Ascending aorta (tissue), 2 donors: ENCODE data around the gene KLHL24. TPM values are rescaled to one million over a fixed set of nuclear protein-coding genes. Genes with fewer than 3 reads are reported as not detected.
A peak's percentile ranks its signal among the peaks of the same experiment; 100 is the strongest.

Experiments used
- DNase-seq, 2 donors: peaks; one replicate each; pipeline ENCODE4 v3.0.0-alpha.2; 2019; ENCODE audit warnings: low spot score in 2 of 2
- H3K27ac ChIP-seq, 2 donors: fragments of 200-600 bp; sonication (generic); one replicate each; pipeline ENCODE4 v1.5.1; 2016 to 2017; ENCODE audit warnings: mild to moderate bottlenecking in 1 of 2
- H3K27me3 ChIP-seq: fragments of 200-600 bp; sonication (generic); one replicate; pipeline ENCODE4 v1.5.1; 2017
- H3K36me3 ChIP-seq, 2 donors: fragments of 200-600 bp; sonication (generic); one replicate each; pipeline ENCODE4 v1.5.1; 2016
- H3K4me1 ChIP-seq, 2 donors: fragments of 200-600 bp; sonication (generic); one replicate each; pipeline ENCODE4 v1.5.1; 2016 to 2017; ENCODE audit warnings: mild to moderate bottlenecking in 1 of 2
- H3K4me3 ChIP-seq, 2 donors: fragments of 200-600 bp; sonication (generic); one replicate each; pipeline ENCODE4 v1.5.1; 2016 to 2017; ENCODE audit warnings: mild to moderate bottlenecking in 1 of 2
- H3K9me3 ChIP-seq, 2 donors: fragments of 200-600 bp; sonication (generic); one replicate each; pipeline ENCODE4 v1.5.1; 2016
- intact Hi-C: fragments of 100-400 bp; cut with DNase I; formaldehyde crosslinking; loops from one replicate; pipeline ENCODE4 v1.15.1; 2023
- total RNA-seq: library from RNA; depleted of rRNA; stranded (reverse); fragments of >200 nt; gene quantifications from one replicate; pipeline ENCODE4 v1.1.0, GENCODE V29; 2016
- TF ChIP-seq, protein P1 (sequence below), 3 experiments: fragments of 200-600 bp in 2 of 3; fragments of 450-650 bp in 1 of 3; sonication (generic) in 2 of 3; IDR thresholded peaks; one replicate each; pipeline ENCODE4 v1.5.1; 2016 to 2019; ENCODE audit warnings: antibody characterized with exemption in 3 of 3, mild to moderate bottlenecking in 1 of 3, moderate library complexity in 1 of 3

The KLHL24 gene, protein sequence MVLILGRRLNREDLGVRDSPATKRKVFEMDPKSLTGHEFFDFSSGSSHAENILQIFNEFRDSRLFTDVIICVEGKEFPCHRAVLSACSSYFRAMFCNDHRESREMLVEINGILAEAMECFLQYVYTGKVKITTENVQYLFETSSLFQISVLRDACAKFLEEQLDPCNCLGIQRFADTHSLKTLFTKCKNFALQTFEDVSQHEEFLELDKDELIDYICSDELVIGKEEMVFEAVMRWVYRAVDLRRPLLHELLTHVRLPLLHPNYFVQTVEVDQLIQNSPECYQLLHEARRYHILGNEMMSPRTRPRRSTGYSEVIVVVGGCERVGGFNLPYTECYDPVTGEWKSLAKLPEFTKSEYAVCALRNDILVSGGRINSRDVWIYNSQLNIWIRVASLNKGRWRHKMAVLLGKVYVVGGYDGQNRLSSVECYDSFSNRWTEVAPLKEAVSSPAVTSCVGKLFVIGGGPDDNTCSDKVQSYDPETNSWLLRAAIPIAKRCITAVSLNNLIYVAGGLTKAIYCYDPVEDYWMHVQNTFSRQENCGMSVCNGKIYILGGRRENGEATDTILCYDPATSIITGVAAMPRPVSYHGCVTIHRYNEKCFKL
- 26.6 TPM for total RNA-seq

DNA sequence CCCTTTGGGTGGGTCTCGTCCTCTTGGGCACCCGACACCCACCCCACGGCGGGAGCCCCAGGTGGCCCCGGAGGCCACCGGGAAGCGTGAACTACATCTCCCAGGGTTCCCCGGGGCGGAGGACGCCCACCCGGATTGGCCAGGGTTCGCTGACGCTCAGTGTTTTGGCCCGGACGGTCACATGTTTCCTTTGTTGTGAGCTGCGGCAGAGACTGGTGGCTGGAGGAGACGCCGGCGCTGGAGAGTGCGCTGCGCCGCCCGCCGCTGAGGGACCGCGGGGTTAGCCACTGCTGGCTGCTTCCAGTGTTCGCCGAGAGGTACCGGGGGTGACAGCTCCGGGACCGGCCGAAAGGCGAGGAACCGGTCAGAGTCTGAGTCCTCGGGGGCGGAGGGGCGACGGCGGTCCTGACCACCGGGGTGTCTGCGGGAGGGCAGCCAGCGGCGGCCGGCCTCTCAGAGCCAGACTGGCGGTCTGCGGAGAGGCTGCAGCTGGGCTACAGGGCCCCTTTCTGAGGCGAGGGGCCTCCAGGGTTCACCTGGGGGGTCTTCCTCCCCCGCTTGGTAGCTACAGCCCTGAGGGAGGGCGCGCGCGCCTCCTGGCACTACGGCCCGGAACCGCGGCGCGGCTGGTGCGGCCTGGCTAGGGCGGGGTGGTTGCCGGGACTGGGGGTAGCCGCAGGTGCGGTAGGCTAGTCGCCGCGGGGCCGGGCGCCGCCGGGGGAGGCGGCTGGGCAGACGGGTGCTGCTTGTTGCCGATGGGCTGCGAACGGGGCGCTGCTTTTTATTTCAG, at the start of gene KLHL24:
Gene KLHL24, plus strand, starts transcription at position 193 of the 790 bp plus-strand sequence. CDS start 14,734 bp downstream, outside the sequence.
- Histone ChIP-seq H3K9me3 (no peaks in the 10 kb centered on the region), H3K36me3 (no peaks in the 10 kb centered on the region), H3K27me3 (no peaks in the 10 kb centered on the region), H3K4me3 (peak within 1 kb of the TSS; percentile 91 to 95), H3K27ac (peak within 1 kb of the TSS; percentile 92 to 100), H3K4me1 (peaks cover 0 to 16% of the 10 kb centered on the region in 2 donors)
- intact Hi-C loops = loop anchor here (1.0 to 10.0 kb wide), 8 partner anchors 63 to 843 kb away; partner anchors contain the start of genes ABCC5, ATP11B, FAM131A and MCCC1
- TF ChIP-seq, protein P1, sequence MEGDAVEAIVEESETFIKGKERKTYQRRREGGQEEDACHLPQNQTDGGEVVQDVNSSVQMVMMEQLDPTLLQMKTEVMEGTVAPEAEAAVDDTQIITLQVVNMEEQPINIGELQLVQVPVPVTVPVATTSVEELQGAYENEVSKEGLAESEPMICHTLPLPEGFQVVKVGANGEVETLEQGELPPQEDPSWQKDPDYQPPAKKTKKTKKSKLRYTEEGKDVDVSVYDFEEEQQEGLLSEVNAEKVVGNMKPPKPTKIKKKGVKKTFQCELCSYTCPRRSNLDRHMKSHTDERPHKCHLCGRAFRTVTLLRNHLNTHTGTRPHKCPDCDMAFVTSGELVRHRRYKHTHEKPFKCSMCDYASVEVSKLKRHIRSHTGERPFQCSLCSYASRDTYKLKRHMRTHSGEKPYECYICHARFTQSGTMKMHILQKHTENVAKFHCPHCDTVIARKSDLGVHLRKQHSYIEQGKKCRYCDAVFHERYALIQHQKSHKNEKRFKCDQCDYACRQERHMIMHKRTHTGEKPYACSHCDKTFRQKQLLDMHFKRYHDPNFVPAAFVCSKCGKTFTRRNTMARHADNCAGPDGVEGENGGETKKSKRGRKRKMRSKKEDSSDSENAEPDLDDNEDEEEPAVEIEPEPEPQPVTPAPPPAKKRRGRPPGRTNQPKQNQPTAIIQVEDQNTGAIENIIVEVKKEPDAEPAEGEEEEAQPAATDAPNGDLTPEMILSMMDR (IDR thresholded peaks at IDR 0.05) = peak in 1 of 3 experiments; percentile 6
- peak; percentile 83 to 95 for DNase-seq

DNA sequence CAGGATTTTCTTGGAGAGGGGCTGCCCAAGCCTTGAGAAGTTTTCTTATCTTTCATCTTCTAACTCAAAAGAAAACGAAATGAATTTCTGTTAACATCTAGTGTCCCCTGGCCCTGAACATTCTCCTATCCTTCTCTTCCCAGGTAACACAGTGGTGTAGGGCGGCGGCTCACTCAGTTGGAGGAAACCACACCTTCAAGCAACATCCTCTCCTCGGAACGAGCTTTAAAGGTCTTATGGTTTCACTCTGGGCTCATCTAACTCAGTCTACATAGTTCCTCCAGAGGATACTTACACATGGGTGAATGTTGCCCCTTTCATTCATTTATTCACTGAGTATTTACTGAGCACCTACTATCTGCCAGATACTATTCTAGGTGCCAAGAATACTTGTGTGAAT, 48.9 kb upstream of the KLHL24 start:
- no peaks in the 10 kb centered on the region for H3K27me3 ChIP-seq
- no peak overlapping the region for H3K4me3 ChIP-seq
- TF ChIP-seq, protein P1 (IDR thresholded peaks at IDR 0.05) = no peak
- no peaks in the 10 kb centered on the region for H3K36me3 ChIP-seq
- H3K27ac ChIP-seq = no peak overlapping the region
- intact Hi-C loops = no loop called here
- no peak for DNase-seq
- H3K4me1 ChIP-seq = no peaks in the 10 kb centered on the region
- H3K9me3 ChIP-seq = no peaks in the 10 kb centered on the region

DNA sequence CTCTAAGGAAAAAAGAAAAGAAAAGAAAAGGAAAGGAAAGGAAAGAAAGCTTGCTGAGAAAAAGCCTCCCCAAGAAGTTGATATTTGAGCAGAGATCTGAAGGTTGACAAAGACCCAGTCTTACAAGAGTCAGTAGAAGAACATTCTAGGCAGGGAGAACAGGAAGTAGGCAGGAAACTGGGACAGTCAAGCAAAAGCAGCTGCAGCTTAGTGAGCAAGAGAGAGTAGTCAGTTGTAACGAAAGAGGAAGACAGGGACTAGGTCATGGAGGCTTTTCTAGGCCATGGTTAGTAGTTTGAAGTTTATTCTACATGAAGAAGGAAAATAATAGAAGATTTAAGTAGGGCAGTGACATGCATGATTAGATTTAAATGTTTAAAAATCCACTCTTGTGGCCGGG, 48.1 kb upstream of the KLHL24 start:
- Histone ChIP-seq H3K27me3 (no peaks in the 10 kb centered on the region), H3K4me3 (no peak overlapping the region), H3K9me3 (no peaks in the 10 kb centered on the region), H3K27ac (no peak overlapping the region), H3K36me3 (no peaks in the 10 kb centered on the region), H3K4me1 (no peaks in the 10 kb centered on the region)
- DNase-seq = no peak
- TF ChIP-seq, protein P1 (IDR thresholded peaks at IDR 0.05) = no peak
- intact Hi-C loops = no loop called here

DNA sequence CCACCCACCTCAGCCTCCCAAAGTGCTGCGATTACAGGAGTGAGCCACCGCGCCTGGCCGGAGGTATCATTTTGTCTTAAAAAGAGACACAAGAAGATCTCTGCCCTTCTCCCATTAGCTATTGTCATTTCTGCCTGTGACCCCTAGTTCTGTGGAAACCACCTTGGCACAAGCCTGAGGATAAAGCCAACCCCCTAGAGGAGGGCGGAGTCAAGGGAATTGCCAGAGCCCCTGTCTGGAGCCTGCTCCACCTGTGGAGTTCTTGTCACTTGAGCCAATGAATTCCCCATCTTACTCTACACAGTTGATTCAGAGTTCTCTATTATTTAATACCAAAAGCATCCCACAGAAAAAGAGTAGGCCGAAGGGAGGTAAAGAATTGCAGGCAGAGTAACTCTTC, 45.0 kb upstream of the KLHL24 start:
- DNase-seq = no peak
- no peaks in the 10 kb centered on the region for H3K36me3 ChIP-seq
- no peaks in the 10 kb centered on the region for H3K27me3 ChIP-seq
- H3K27ac ChIP-seq = no peak overlapping the region
- H3K4me3 ChIP-seq = no peak overlapping the region
- TF ChIP-seq, protein P1 (IDR thresholded peaks at IDR 0.05) = no peak
- no peaks in the 10 kb centered on the region for H3K4me1 ChIP-seq
- no peaks in the 10 kb centered on the region for H3K9me3 ChIP-seq
- intact Hi-C loops = no loop called here

DNA sequence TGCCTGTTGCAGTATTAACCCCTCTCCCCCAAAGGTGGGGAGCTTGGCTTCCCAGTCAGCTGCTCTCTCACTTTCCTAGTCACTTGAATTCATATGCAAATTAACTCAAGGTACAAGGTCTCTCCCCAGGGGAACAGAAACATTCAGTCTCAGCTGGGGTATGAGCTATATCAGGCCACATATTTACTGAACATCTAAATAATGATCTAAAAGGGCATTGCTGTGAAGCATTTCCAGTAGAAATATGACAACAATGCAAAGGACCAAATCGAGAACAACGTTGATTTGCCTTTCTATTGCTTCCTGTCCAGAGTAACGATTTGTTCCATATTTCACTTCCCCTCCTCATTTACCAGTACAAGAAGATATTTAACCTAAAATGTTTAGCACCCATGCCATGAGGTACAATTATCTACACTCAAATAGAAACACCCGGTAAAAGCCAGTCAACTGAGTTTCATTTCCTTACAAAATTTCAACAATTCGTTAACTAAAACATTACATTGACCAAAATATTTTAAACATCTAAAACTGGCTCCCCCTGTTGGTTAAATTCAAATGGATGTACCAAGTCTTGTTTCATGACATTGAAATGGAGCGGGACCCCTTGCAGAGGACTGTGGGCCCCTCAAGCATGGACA, 43.4 kb upstream of the KLHL24 start:
- Histone ChIP-seq H3K27me3 (no peaks in the 10 kb centered on the region), H3K27ac (no peak overlapping the region), H3K36me3 (no peaks in the 10 kb centered on the region), H3K9me3 (no peaks in the 10 kb centered on the region), H3K4me1 (no peaks in the 10 kb centered on the region), H3K4me3 (no peak overlapping the region)
- intact Hi-C loops = no loop called here
- TF ChIP-seq, protein P1 (IDR thresholded peaks at IDR 0.05) = peak in 2 of 3 experiments; percentile 12 to 16
- no peak for DNase-seq
